Neural cell (in vitro differentiated cells): ENCODE results near the gene PNPLA2. TPM values are rescaled to one million over a fixed set of nuclear protein-coding genes. Genes with fewer than 3 reads are reported as not detected.

Source experiments
- H2AFZ ChIP-seq: fragments of 200-600, 300-800 bp; sonication (generic), shearing (Covaris generic); 2 replicates; pipeline ENCODE4 v1.6.0; 2014; ENCODE audit warnings: low read depth, mild to moderate bottlenecking, antibody characterized with exemption, low read length, moderate library complexity
- H3F3A ChIP-seq: fragments of 200-600 bp; shearing (Covaris generic); 2 replicates; pipeline ENCODE4 v1.6.1; 2016; ENCODE audit warnings: mild to moderate bottlenecking, moderate library complexity, mixed read lengths, antibody characterized with exemption, low read length; ENCODE audit not compliant: insufficient read depth, poor library complexity, severe bottlenecking
- H3K27ac ChIP-seq: fragments of 200-600, 300-800 bp; sonication (generic), shearing (Covaris generic); 2 replicates; pipeline ENCODE4 v1.5.1; 2014; ENCODE audit warnings: mild to moderate bottlenecking, low read length, moderate library complexity
- H3K27me3 ChIP-seq: fragments of 300-800, 200-600 bp; sonication (generic), shearing (Covaris generic); 2 replicates; pipeline ENCODE4 v1.6.0; 2014; ENCODE audit warnings: mild to moderate bottlenecking, low read depth, low read length, moderate library complexity; ENCODE audit not compliant: insufficient read depth
- H3K36me3 ChIP-seq: fragments of 300-800, 200-600 bp; sonication (generic), shearing (Covaris generic); 2 replicates; pipeline ENCODE4 v1.5.1; 2014; ENCODE audit warnings: mild to moderate bottlenecking, antibody characterized with exemption, low read length, moderate library complexity; ENCODE audit not compliant: insufficient read depth
- H3K4me2 ChIP-seq: fragments of 300-800, 200-600 bp; sonication (generic), shearing (Covaris generic); 2 replicates; pipeline ENCODE4 v1.6.0; 2014; ENCODE audit warnings: mild to moderate bottlenecking, low read length
- H3K4me3 ChIP-seq: fragments of 300-800, 200-600 bp; sonication (generic), shearing (Covaris generic); 2 replicates; pipeline ENCODE4 v1.5.1; 2014; ENCODE audit warnings: mild to moderate bottlenecking, low read length, moderate library complexity
- H3K79me2 ChIP-seq: fragments of 200-600 bp; shearing (Covaris generic); replicated peaks from 2 replicates; pipeline ENCODE4 v1.6.0; 2014; ENCODE audit warnings: mild to moderate bottlenecking, low read length, moderate library complexity; ENCODE audit not compliant: insufficient read depth
- H3K9ac ChIP-seq: fragments of 300-800, 200-600 bp; sonication (generic), shearing (Covaris generic); 2 replicates; pipeline ENCODE4 v1.6.1; 2016; ENCODE audit warnings: mild to moderate bottlenecking, low read length, mixed read lengths
- H3K9me2 ChIP-seq: fragments of 200-600 bp; shearing (Covaris generic); 2 replicates; pipeline ENCODE4 v1.6.1; 2016; ENCODE audit warnings: mild to moderate bottlenecking, low read length, mixed read lengths; ENCODE audit not compliant: insufficient read depth
- H3K9me3 ChIP-seq: fragments of 200-600, 300-800 bp; sonication (generic), shearing (Covaris generic); 2 replicates; pipeline ENCODE4 v1.6.1; 2016; ENCODE audit warnings: mild to moderate bottlenecking, mixed run types, low read length, moderate library complexity, mixed read lengths
- H4K20me1 ChIP-seq: fragments of 200-600 bp; shearing (Covaris generic); 2 replicates; pipeline ENCODE4 v1.6.1; 2016; ENCODE audit warnings: mild to moderate bottlenecking, mixed run types; ENCODE audit not compliant: insufficient read depth
- CTCF ChIP-seq: fragments of 450-650 bp; IDR thresholded peaks from 2 replicates; pipeline ENCODE4 v1.5.1; 2014; ENCODE audit warnings: antibody characterized with exemption, mild to moderate bottlenecking, moderate library complexity; ENCODE audit not compliant: poor library complexity, severe bottlenecking
- EP300 ChIP-seq: fragments of 450-650 bp; conservative IDR thresholded peaks from 2 replicates; pipeline ENCODE4 v1.6.1; 2014; ENCODE audit warnings: antibody characterized with exemption, mild to moderate bottlenecking, moderate library complexity; ENCODE audit not compliant: poor library complexity, severe bottlenecking
- EZH2 ChIP-seq: fragments of 200-600, 300-800 bp; shearing (Covaris generic), sonication (generic); IDR thresholded peaks from 2 replicates; pipeline ENCODE4 v1.6.1; 2014; ENCODE audit warnings: antibody characterized with exemption, low read length, borderline replicate concordance, mild to moderate bottlenecking; ENCODE audit not compliant: insufficient read depth, poor library complexity, severe bottlenecking
- MXI1 ChIP-seq: fragments of 450-650 bp; conservative IDR thresholded peaks from 2 replicates; pipeline ENCODE4 v1.6.1; 2014; ENCODE audit warnings: antibody characterized with exemption, mild to moderate bottlenecking; ENCODE audit not compliant: poor library complexity, severe bottlenecking
- POLR2AphosphoS5 ChIP-seq: IDR thresholded peaks from 2 replicates; pipeline ENCODE4 v1.6.1; 2012
- RAD21 ChIP-seq: fragments of 450-650 bp; conservative IDR thresholded peaks from 2 replicates; pipeline ENCODE4 v1.6.1; 2014; ENCODE audit warnings: antibody characterized with exemption, mild to moderate bottlenecking, moderate library complexity
- REST ChIP-seq: IDR thresholded peaks from 2 replicates; pipeline ENCODE4 v1.6.1; 2012; ENCODE audit warnings: borderline replicate concordance
- SMC3 ChIP-seq: fragments of 450-650 bp; conservative IDR thresholded peaks from 2 replicates; pipeline ENCODE4 v1.6.1; 2014; ENCODE audit warnings: antibody characterized with exemption, mild to moderate bottlenecking, moderate library complexity; ENCODE audit not compliant: poor library complexity
- TAF1 ChIP-seq: IDR thresholded peaks from 2 replicates; pipeline ENCODE4 v1.6.1; 2012; ENCODE audit warnings: low read depth
- polyA plus RNA-seq: library from polyadenylated mRNA; depleted of rRNA; stranded (reverse); fragments of >200 nt; gene quantifications from 2 replicates; pipeline ENCODE4 v1.2.3, GENCODE V29; 2014

Gene PNPLA2
- polyA plus RNA-seq, 1 donor from 2014 or later = 7.8 TPM

GRCh38 chr11:794766-795633 lies 23.7 kb upstream of the PNPLA2 start:
- Histone ChIP-seq H3K9me2 (no peaks in the 10 kb centered on the region), H3K27ac (no peak overlapping the region), H3K4me3 (peak overlapping the region; percentile 100), H3K36me3 (no peaks in the 10 kb centered on the region), H3F3A (no peaks in the 10 kb centered on the region), H3K4me2 (no peak overlapping the region), H3K27me3 (no peaks in the 10 kb centered on the region), H4K20me1 (no peaks in the 10 kb centered on the region), H2AFZ (no peak overlapping the region), H3K79me2 (peaks cover 13% of the 10 kb centered on the region), H3K9me3 (no peaks in the 10 kb centered on the region), H3K9ac (peak overlapping the region; percentile 99)
- TF ChIP-seq EP300 (no peak), REST (no peak), SMC3 (no peak), EZH2 (no peak), CTCF (no peak), MXI1 (no peak), TAF1 (no peak), POLR2AphosphoS5 (no peak), RAD21 (no peak)

GRCh38 chr11:795634-796564 lies 22.8 kb upstream of the PNPLA2 start:
- TF ChIP-seq POLR2AphosphoS5 (no peak), SMC3 (no peak)

More at GRCh38 chr11:795634-796564, 22.8 kb upstream of the PNPLA2 start:
- Histone ChIP-seq H3K4me2 (peak overlapping the region; percentile 63), H3K9me2 (no peaks in the 10 kb centered on the region), H3K79me2 (peaks cover 13% of the 10 kb centered on the region), H3K27ac (peak overlapping the region; percentile 99), H3K9me3 (no peaks in the 10 kb centered on the region), H3F3A (no peaks in the 10 kb centered on the region), H3K4me3 (peak overlapping the region; percentile 100), H3K27me3 (no peaks in the 10 kb centered on the region), H4K20me1 (no peaks in the 10 kb centered on the region), H2AFZ (no peak overlapping the region), H3K9ac (peak overlapping the region; percentile 99), H3K36me3 (no peaks in the 10 kb centered on the region)
